ENCODE measurements around the gene CANT1. TPM values are rescaled to one million over a fixed set of nuclear protein-coding genes. Genes with fewer than 3 reads are reported as not detected.

Gene CANT1
- total RNA-seq, 1 experiment from 2014 or later = 97.1 TPM

DNA sequence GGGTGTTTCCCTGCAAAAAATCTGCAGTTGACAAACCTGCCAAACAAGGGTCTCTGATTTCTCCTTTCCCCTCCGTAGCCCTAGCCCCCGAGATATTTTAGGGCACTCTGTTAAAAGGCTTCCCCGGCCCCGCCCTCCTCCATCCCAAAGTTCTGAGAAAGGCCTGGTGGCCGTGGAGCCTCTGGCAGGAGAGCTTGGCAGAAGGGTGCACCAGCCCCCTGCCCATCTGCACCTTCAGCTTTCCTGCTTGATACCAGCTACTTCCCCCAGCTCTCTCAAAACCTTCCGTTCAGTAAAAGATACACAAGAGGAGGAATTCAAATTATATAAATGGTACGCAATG is 711 bp upstream of the CANT1 start:
- Histone ChIP-seq H4K20me1 (ENCODE audit: insufficient read depth) (no peaks in the 10 kb centered on the region), H2AFZ (ENCODE audit: low read depth, low read length, poor library complexity, severe bottlenecking) (peak overlapping the region; percentile 29), H3K9me2 (ENCODE audit: insufficient read depth) (no peaks in the 10 kb centered on the region), H3K27ac (ENCODE audit: low read depth, low read length) (peak overlapping the region; percentile 77; the same call in 1 of the 2 replicates), H3K27me3 (ENCODE audit: insufficient read depth, low read length) (no peaks in the 10 kb centered on the region), H3K9me3 (ENCODE audit: control insufficient read depth in 1 of 2, insufficient read depth in 1 of 2, low read depth in 1 of 2, low read length in 2 of 2) (peaks cover 0 to 18% of the 10 kb centered on the region in 2 experiments; a peak in 1 of 4 replicates), H3K4me2 (ENCODE audit: low read length) (peak overlapping the region; percentile 92), H3K4me3 (replicated peaks in 1 of 2; ENCODE audit: low read depth in 1 of 2, low read length in 2 of 2) (peak overlapping the region; percentile 82 to 99), H3K4me1 (ENCODE audit: control insufficient read depth in 1 of 2, insufficient read depth in 2 of 2, low read length in 2 of 2) (peaks cover 17 to 56% of the 10 kb centered on the region in 2 experiments), H3K9ac (ENCODE audit: low read length) (peak overlapping the region; percentile 83), H3K79me2 (ENCODE audit: insufficient read depth, low read length) (peaks cover 45% of the 10 kb centered on the region), H3K36me3 (ENCODE audit: control insufficient read depth in 1 of 2, insufficient read depth in 2 of 2, low read length in 2 of 2) (peaks cover 0 to 7% of the 10 kb centered on the region in 2 experiments; a peak in 1 of 4 replicates)
- TF ChIP-seq ZNF274 (IDR thresholded peaks at IDR 0.05; ENCODE audit: low read depth, low read length) = no peak
- TF ChIP-seq CBX3 (IDR thresholded peaks at IDR 0.05; ENCODE audit: low read depth) = no peak
- TF ChIP-seq YY1 (IDR thresholded peaks at IDR 0.05; ENCODE audit: extremely low read depth, insufficient replicate concordance, low read depth, low read length) = no peak
- TF ChIP-seq, protein P1, sequence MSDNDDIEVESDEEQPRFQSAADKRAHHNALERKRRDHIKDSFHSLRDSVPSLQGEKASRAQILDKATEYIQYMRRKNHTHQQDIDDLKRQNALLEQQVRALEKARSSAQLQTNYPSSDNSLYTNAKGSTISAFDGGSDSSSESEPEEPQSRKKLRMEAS (IDR thresholded peaks at IDR 0.05) = no peak
- TF ChIP-seq SRF (IDR thresholded peaks at IDR 0.05; ENCODE audit: low read depth) = no peak
- TF ChIP-seq POLR2A (IDR thresholded peaks at IDR 0.05; ENCODE audit: borderline replicate concordance, extremely low read depth, insufficient read depth, insufficient read length) = no peak
- no peak for TF ChIP-seq ELF1 (IDR thresholded peaks at IDR 0.05; ENCODE audit: borderline replicate concordance, low read depth)
- no peak for TF ChIP-seq RAD21 (IDR thresholded peaks at IDR 0.05; ENCODE audit: low read depth)
- TF ChIP-seq CEBPB (IDR thresholded peaks at IDR 0.05; ENCODE audit: low read depth) = no peak
- no peak for TF ChIP-seq JUND (IDR thresholded peaks at IDR 0.05)
- no peak for TF ChIP-seq EGR1 (IDR thresholded peaks at IDR 0.05; ENCODE audit: low read depth)
- TF ChIP-seq TCF7L2 (IDR thresholded peaks at IDR 0.05; ENCODE audit: borderline replicate concordance, extremely low read depth, insufficient read depth, insufficient read length) = no peak
- no peak for TF ChIP-seq SP1 (IDR thresholded peaks at IDR 0.05; ENCODE audit: low read depth)
- CTCF ChIA-PET = interaction anchor here (0.6 to 1.0 kb wide), 5 partner anchors 8 to 19 kb away, joined by 3 to 5 read pairs (median 4); no protein-coding TSS in a partner anchor
- BruUV-seq (replicated peaks) = TSS peak; percentile 59
- POLR2A ChIA-PET = interaction anchor here (1.0 kb wide), 2 partner anchors 9 to 16 kb away, joined by 6 to 7 read pairs; no protein-coding TSS in a partner anchor
- RAD21 ChIA-PET (ENCODE audit: low non-redundant PET in 1 of 2, low total read pairs in 2 of 2, uncharacterized antibody in 2 of 2, unreplicated experiment in 2 of 2) = no interaction called here
- ATAC-seq (0 out of 2 replicates have a peak, but pooled peaks have one; percentile 5), DNase-seq (ENCODE audit: low read depth, low spot score) (no peak)
- intact Hi-C loops (cut with micrococcal nuclease) = no loop called here

All from HCT116 (cell line).